ENCODE data around the gene FHOD3.

Gene FHOD3

DNA sequence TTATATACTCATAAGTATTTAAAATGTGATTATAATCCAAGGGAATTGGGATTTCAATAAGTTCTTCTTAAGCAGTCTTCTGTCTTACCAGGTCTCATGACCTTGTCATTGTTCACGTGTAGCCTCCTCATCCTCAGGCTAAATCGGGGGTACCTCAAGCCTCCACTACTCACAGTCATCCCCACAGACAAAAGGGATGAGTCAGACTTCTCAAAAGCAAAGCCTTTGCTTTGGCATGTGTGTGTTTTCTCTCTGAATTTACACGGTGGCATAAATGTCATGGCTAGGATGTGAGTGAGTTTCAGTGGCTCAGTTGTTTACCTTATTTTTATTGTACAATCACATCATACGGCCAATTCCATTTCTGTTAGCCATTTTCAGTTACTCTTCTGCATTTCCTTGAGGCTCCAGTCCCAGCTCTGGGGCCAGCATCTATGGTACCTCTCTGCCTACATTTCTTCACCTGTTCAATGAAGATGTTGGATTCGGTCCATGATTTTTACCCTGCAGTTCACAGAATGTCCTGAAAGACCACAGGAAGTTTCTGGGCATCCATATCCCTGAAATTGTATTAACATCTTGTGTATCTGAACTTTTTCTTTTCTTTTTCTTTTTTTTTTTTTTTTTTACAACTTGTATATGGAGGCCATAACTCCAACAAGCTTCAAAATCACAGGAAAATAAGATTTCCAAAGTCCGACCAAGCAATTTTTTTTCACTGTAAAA, 195.3 kb downstream of the FHOD3 start:
- no peak for FAIRE-seq

- no peak for FAIRE-seq
Measured at GRCh38 chr18:36493349-36494159, 196.0 kb downstream of the FHOD3 start.

DNA sequence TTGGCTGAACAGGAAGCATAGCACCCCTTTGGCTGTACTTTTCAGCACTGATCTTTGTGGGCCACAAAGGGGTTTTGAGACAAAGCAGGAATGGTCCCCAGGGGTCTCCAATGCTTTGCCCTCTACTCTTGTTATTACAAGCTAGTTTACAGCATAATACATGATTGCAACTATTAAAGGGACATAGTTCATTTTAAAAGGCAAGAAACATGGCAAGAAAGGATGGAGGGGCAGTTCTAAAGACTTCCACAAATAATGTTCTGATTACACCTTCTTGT, 196.6 kb downstream of the FHOD3 start:
- FAIRE-seq: no peak

- no peak for FAIRE-seq
Measured at GRCh38 chr18:36496022-36496421, 198.5 kb downstream of the FHOD3 start.

GRCh38 chr18:36499938-36500337, 202.4 kb downstream of the FHOD3 start:
- FAIRE-seq: no peak

- no peak for FAIRE-seq
Measured at GRCh38 chr18:36501100-36501499, 203.6 kb downstream of the FHOD3 start.

DNA sequence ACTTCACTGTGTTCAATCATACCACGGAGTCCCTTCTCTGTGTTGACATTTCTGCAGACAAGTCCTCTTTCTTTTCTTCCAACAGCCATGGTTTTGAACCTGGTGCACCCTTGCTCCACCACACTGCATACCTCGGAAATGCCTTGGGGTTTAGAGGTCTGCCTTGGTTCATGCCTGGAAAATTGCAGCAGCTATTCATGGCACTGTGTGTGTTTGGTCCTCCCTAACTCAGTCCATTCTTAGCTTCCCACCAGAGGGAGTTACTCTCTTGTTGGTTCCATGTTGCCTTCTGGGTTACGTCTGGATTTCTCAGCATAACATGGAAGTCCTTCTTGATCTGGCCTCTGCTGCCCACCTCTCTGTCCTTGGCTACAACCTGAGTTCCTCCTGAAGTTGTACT, 206.0 kb downstream of the FHOD3 start:
- no peak for FAIRE-seq

GRCh38 chr18:36504928-36505327, 207.4 kb downstream of the FHOD3 start:
- no peak for FAIRE-seq

- no peak for FAIRE-seq
Measured at GRCh38 chr18:36505665-36506064, 208.2 kb downstream of the FHOD3 start.

DNA sequence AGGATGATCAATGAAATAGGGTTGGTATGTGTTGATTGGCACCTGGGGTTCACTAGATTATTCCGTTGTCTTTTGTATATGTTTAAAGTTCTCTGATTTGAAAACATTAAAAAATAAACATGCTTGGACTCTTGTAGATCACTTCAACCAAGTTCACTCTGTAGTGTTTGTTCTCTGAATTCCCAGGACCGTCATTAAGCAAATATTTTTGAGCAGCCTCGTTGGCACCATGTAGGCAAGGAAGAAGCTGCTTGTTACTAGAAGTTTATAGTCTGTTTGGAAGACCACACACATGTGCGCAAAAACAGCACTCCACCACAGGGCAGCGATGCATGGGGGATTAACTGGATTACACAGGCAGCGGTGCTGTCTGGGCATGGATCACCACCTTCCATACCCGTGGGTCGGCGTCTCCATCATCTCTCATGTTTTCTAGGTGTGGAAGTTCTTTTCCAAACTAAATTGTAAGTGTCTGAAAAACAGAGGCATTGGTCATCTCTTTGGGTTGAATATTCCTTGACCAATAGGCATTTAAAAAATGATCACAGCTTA, 212.2 kb downstream of the FHOD3 start:
- FAIRE-seq: no peak

DNA sequence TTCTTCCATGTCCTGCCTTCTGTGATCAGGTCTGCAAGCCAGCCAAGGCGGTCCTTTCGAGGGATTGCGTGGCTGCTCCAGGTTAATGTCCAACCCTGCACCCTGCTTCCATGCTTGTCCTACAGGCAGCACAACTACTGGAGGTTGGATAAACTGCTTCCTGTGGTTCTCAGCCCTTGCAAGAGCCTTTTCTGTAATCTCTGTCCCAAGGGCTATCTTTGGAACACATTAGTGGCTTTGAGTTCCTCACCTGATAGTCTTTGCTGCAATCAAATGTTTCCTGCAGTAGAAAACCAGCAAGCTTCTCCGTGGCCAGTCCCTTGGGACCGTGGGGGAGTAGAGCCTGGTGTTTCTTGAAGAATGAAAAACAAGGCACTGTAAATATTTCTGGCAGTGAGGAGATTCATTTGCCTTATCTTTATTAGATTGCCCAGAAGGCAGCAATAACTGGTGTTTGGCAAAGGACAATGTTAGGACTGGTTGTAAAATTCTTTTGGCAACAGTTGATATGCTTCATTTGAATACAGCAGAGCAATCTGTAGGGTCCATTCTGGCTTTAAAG, 214.4 kb downstream of the FHOD3 start:
- FAIRE-seq: no peak

DNA sequence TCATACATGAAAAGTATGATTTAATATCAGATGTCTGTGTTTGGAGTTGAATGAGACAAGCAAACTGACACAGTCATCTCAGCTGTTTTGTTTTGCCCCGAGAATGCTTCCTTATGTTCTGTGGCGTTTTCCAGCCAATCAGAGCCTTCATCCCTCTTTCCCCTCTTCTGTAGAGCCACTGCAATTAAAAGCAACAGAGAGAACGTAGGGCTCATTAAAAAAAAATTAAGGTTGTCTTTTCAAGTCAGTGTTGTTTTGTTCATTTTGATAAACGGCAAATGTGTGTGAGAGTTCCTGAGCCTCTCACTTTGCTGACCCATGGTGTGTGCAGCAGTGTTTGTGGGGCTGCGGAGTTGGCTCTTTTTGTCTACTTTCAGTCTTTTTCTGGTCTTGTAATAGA, 216.0 kb downstream of the FHOD3 start:
- no peak for FAIRE-seq

DNA sequence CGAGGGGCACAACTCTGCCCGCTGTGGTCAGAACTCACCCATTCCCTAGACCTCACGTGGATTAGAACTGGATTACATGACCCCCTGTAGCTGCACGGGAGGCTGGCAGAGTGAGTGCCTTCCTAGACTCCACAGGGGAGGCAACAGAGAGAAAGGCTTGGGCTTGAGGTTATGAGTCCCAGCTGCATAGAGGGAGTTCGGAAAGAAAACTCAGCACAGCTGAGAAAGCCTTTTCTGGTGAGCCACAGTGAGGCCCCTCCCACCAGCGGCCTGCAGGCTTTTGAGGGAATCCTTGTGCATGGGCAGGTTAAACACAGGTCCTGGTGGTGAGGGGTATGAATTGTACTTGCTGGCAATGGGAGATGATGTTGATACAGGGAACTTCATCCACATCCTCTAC, 217.3 kb downstream of the FHOD3 start:
- no peak for FAIRE-seq

DNA sequence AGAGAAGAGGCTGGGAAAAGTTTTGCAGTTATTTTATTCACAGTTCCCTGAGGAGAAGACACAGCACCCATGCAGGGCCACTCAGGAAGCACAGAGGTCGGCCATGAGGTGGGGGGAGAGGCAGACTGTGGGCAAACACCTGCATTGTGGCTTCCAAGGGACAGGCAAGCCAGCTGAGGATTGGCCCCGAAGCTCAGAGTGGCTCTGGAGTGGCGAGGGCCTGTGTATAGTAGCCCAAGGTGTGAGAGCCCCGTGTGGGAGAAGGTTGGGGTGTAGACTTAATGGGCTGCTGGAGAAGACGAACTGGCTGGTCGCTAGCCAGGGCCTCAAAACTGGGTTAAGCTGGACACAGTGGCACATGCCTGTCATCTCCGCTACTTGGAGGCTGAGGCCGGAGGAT, 218.7 kb downstream of the FHOD3 start:
- FAIRE-seq: no peak

DNA sequence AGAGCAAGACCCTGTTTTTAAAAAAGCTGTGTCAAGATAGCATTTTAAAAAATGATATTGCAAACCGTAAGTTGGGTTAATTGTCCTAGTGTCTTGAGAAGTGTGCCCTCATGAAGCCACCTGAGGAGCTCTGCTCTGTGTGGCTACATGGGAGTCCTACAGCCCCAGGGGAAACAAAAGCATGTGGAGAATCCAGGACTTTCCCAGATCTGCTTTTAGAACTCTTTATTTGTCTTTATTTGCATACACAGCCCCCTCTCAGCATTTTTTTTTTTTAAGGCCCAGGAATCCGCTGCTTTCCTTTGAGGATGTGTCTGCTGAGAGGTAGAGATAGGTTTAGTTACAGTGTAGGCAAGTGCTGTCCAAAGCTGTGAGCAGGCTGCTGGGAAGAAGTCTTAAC, 219.2 kb downstream of the FHOD3 start:
- FAIRE-seq: no peak

DNA sequence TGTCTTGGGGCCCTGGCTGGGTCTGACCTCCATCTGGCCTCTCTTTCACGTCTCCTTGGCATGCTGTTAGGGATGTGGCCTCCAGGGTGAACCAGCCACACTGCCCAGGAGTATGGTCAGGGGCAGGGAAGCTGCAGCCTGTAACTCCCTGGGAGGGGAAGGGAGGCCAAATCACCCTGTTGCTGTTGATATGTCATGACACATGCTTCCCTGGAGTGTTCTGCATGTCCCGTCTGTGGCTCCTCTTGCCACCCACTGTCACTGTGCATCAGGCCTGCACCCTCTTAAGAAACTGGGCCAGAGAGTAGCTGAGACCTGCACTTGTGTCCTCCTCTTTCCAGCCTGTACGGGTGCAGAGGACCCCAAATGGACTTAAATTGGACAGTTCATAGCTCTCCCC, 221.3 kb downstream of the FHOD3 start:
- FAIRE-seq: no peak

- FAIRE-seq: no peak
Measured at GRCh38 chr18:36519358-36519757, 221.8 kb downstream of the FHOD3 start.

DNA sequence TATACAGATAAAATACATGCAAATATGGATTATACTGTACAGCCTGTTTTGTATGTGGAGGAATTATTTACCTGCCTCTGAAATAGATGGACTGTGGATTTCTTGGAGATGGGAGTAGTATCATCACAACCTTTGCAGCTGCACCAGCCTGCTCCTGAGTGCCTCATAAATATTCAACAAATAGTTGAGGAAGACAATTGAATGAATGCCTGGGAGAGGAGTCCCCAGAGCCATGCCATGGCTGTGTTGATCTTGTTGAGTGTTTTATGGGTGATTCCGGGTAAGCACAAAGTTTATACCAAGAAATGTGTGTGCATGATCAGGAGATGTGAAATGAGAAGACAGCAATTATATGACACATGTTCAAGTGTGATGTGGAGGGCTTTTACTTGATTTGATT, 225.0 kb downstream of the FHOD3 start:
- no peak for FAIRE-seq

DNA sequence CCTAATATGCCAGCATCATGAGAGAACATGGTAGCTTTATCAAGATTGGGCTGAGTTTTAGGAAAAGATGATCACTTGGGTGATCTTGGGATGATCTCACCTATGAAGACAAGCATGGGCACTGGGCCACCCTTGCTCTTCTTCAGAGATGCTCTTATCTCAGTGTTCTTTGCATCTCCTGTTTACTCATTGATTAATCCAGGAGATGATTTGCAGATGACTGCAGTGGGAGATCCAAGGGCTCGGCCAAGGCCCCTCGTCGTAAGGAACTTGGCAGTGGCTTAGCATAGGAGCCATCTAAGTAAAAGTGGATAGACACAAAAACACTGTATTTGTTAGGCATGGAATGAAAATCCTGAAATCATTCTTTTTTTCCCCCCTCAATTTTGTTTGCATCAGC, 228.4 kb downstream of the FHOD3 start:
- FAIRE-seq: no peak

- FAIRE-seq: no peak
Measured at GRCh38 chr18:36526611-36527010, 229.1 kb downstream of the FHOD3 start.

- FAIRE-seq: no peak
Measured at GRCh38 chr18:36527051-36527450, 229.5 kb downstream of the FHOD3 start.

GRCh38 chr18:36527740-36528455, 230.4 kb downstream of the FHOD3 start:
- no peak for FAIRE-seq

DNA sequence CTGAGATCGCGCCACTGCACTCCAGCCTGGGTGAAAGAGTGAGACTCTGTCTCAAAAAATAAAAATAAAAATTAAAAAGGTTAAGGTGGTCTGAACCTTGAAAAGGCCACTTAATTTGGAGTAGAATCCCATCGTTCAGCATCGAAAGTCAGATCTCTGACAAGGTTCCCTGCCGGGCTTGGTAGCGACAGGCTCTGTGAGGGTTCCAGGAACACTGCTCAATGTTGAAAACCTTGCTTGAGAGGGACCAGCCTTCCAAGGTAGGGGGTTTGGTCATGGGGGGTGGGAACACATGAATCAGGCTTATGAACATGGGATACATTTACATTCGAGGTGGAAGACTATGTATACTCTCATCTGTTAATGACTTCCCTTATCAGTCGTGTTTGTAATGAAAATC, 232.2 kb downstream of the FHOD3 start:
- FAIRE-seq: no peak

All from G401.6 (cell line).